GM19099 (cell line): ENCODE results near the gene NOSTRIN.

ENCODE experiments used
- POLR2A ChIP-seq: IDR thresholded peaks from 3 replicates; pipeline ENCODE4 v1.6.1; 2011; ENCODE audit warnings: low read depth; ENCODE audit not compliant: insufficient read length; ENCODE audit errors: extremely low read depth

Gene NOSTRIN

DNA sequence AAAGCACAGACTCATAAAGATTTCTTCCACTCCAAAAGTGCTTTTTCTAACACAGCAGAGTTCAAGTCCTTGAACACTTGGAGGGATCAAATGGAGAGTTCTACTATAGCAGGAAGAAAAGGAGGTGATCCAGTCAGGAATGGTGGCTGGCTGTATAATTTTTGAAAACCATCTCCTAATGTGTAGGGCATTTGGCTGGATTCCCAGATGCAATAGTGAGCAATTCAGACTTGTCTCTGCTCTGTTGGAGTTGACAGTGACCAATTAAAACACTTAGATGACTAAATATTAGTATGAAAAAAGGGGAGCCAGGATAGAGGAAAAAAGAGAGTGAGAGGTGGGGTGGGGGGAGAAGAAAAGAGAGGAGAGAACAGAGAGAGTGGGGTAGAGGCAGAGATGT is 93.3 kb downstream of the NOSTRIN start:
- TF ChIP-seq POLR2A = no peak

DNA sequence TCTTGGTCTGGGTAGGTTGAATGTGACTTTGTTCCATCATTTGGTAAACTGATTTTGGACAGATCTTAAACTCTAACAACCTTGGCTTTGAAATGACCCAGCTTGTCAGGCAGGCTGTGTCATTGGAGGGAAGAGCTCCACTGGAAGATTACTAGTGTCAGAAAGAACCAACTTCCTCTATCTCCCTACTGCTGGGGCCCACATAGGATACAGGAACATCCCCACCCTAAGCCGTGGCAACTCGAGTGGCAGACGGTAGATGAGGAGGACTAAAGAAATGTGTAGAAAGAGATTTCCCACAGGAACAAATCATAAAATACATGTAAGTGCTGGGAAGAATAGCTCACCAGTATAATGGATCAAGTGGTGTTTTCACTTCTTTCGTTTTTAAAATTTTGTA is 94.3 kb downstream of the NOSTRIN start:
- no peak for TF ChIP-seq POLR2A

DNA sequence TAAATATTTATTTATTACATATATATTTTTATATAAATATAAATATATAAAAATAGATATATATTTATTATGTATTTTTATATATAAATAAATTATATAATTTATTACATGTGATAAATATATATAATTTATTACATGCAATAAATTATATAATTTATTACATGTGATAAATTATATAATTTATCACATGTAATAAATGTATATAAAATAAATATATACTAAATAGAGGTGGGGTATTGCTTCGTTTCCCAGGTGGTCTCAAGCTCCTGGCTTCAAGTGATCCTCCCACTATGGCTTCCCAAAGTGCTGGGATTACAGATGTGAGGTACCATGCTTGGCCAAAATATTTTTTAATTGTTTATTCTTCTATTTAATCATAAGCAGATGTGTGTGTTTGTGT is 95.0 kb downstream of the NOSTRIN start:
- no peak for TF ChIP-seq POLR2A

DNA sequence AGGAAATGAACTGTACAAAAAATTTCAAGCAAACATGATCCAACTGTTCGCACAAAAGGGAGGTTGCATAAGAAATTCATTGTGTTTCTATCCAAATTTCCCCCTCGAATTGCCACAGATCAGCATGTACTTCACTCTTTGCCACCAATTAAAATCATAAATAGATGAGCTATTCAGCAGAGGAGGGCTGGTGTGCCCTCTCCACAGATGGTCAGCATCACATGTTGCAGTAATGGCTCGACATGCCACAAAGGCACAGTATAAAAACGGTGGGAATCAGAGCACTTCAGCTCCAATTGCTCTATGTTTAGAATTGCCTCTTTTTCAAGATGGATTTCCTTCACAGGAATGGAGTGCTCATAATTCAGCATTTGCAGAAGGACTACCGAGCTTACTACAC is 98.6 kb downstream of the NOSTRIN start, which contains the start of gene G6PC2:
TSS of gene G6PC2 (plus strand) at position 289 of the 400 bp plus-strand sequence. CDS start at position 330, 41 bp downstream.
- TF ChIP-seq POLR2A = no peak

DNA sequence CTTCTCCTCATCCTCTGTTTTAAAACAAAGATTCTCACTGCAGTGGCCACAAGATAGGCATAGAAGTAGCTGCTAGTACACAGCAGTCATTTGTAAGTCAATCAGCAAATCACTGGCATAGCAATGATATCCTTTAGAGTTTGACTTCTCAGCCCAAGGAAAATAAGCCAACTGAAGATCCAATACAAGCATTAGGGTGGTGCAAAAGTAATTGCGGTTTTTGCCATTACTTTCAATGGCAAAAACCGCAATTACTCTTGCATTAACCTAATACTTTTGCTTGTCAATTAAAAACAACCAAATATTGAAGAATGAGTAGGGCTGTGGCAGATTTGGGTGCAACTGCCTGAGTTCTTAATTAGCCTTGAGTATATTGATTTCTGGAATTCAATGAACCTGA is 101.5 kb downstream of the NOSTRIN start:
- no peak for TF ChIP-seq POLR2A

DNA sequence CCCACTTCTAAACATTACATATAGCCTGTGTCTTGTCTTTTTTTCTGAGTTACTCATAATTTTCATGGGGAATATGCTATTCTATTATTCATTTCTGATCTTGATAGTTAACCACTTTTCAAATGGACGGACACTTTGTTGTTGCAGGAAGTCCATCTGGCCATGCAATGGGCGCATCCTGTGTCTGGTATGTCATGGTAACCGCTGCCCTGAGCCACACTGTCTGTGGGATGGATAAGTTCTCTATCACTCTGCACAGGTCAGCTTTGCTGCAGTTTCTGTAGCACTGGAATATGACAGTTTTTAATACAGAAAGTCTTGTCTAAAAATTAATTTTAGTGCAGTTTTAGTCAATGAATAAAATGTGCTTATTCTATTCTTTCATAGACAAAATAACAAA is 101.9 kb downstream of the NOSTRIN start:
- TF ChIP-seq POLR2A = no peak

DNA sequence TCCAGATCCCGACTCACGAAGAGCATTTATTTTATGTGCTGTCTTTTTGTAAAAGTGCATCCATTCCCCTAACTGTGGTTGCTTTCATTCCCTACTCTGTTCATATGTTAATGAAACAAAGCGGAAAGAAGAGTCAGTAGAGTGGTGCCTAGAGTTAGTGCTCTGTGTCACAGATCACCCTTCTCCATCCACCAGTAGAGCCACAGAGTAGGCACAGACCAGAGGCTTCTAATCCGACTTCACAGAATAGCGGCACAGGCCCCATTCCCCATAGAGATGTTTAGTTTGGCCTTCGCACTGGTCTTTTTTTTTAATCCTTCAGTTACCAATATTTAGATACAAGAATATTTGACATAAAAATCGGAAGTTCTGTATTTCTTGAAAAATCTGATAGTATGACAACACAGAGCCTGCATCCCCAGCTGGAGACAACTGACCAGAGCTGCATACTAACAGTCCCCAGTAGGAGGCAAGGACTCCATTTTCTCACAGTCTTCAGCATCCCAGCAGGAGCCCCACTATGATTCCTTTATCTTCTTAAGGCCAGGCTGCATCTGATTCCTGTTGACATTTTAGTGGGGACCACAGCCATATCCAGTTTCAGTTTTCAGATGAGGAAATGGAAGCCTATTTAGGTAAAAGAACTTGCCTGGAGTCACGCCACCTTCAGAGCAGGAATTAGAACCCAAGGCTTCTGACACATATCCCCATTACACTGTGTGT is 105.7 kb downstream of the NOSTRIN start:
- no peak for TF ChIP-seq POLR2A

DNA sequence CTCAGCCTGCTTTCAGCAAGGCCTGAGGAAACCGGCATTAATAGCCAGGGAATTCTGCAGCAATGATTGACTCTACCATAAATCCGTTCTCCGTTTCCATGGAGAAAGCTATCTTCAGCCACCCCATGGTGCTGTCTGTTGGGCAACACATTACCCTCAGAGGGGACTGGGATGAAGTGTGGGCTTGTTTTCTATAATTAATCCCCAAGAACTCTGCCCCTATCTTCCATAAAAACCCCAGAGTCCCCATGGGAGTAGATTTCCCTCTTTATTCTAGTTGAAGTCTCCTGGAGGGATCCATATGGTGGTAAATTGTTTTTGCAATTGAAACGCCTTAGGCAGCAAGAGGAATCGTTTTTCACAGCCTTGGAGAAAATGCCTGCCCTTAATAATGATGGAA is 107.9 kb downstream of the NOSTRIN start:
- TF ChIP-seq POLR2A = no peak

DNA sequence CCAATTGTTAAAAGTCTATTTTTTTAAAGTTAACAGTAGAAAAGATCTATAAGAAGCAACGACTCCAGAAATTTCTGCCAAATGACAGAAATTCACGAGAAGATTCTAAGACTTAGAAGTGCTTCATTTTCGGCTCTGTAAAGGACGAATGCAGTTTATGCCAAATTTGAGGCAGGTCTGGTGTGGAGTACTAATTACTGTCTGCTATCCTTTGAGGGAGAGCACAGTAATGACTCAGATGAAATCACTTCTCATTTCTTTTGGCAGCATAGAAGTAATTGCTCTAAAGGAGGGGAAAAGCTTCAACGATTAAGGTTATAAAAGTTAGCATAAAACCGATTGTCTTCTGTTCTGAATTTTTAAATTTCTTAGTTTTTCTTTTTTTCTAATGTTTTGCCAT is 110.0 kb downstream of the NOSTRIN start:
- no peak for TF ChIP-seq POLR2A

DNA sequence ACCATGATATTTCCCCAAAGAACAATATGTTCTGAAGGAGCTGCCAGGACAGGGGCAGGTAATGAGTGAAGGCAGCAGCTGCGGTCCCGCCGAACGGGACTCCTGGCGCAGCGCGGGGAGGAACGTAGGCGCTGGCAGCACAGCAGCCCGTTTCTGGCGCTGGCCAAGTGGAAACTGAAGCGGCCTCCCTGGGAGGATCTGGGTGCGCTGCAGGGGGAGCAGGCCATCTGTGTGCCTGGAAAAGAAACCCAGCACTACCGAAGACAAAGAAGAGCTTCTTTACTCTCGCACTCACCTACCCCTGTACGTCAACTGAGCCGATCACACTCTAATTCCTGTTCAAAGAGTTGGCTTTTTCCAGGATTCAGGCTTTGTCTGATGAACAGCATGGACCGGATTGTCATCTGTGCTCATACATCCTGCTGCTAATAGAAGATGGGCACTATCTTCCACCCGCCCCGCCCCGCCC is 110.5 kb downstream of the NOSTRIN start:
- TF ChIP-seq POLR2A = no peak

DNA sequence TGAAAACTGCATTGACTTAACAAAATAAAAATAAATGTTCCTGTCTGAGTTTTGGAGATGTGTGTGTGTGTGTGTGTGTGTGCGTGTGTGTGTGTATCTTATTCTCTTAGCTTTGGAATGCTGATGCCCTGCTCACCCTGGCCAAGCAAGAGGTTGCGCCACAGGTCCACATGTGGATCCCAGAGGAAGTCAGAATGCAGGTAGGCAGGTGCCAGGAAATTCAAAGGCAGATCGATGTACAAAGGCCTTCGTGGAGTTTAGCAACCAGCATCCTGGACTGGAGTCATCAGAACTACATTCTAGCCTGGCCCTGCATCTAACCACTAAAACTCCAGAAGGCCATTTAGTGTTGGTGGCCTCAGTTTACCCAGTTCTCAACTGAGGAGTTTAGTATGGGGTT is 111.1 kb downstream of the NOSTRIN start:
- no peak for TF ChIP-seq POLR2A
